Neutrophil (primary cell): ENCODE results near the gene USP6NL.

ENCODE experiments used
- H3K27ac ChIP-seq: fragments of 200-600 bp; sonication (generic); 2 replicates; pipeline ENCODE4 v1.5.1; 2016; ENCODE audit warnings: mild to moderate bottlenecking, moderate library complexity
- H3K27me3 ChIP-seq: fragments of 200-600 bp; sonication (generic); 2 replicates; pipeline ENCODE4 v1.6.0; 2016; ENCODE audit warnings: mild to moderate bottlenecking
- H3K36me3 ChIP-seq: fragments of 200-600 bp; sonication (generic); 2 replicates; pipeline ENCODE4 v1.5.1; 2017
- H3K4me1 ChIP-seq, 2 experiments: fragments of 200-600 bp in 1 of 2; sonication (generic) in 1 of 2; 1 replicate in 1 of 2; 2 replicates in 1 of 2; pipeline versions ENCODE4 v1.5.1 to v1.6.1; 2013 to 2016; ENCODE audit warnings: low read depth in 1 of 2, low read length in 1 of 2, mild to moderate bottlenecking in 1 of 2, moderate library complexity in 1 of 2; ENCODE audit not compliant: control insufficient read depth in 1 of 2, insufficient read depth in 1 of 2
- H3K4me3 ChIP-seq, 2 experiments: fragments of 200-600 bp in 1 of 2; sonication (generic) in 1 of 2; 1 replicate in 1 of 2; 2 replicates in 1 of 2; pipeline ENCODE4 v1.5.1; 2013 to 2016; ENCODE audit warnings: low read depth in 1 of 2, low read length in 1 of 2, mild to moderate bottlenecking in 1 of 2, moderate library complexity in 1 of 2
- H3K9me3 ChIP-seq: fragments of 200-600 bp; sonication (generic); 2 replicates; pipeline ENCODE4 v1.5.1; 2016
- CTCF ChIP-seq: fragments of 200-600 bp; sonication (generic); IDR thresholded peaks from 2 replicates; pipeline ENCODE4 v1.5.1; 2016; ENCODE audit warnings: antibody characterized with exemption

The USP6NL gene

DNA sequence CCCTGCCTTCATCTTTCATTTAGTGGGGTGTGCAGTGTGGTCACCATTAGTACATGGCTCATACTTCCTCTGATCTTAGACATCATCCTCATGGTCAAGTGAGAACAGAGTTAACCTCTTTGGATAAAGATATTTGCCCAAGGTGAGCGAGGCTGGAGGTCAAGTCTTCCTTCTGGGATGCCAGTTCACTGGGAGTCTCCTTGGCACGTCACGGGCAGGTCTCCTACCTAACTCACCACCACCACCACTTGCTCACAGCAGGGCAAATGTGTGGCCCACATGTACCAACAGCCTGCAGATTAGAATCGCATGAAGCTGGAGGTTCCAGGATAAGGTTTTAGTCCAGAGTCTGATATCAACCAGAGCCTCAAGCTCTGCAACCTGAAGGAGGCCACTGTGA, 164.6 kb downstream of the USP6NL start:
- no peak overlapping the region for H3K4me3 ChIP-seq
- no peaks in the 10 kb centered on the region for H3K36me3 ChIP-seq
- peaks cover 43% of the 10 kb centered on the region for H3K27me3 ChIP-seq
- no peaks in the 10 kb centered on the region for H3K4me1 ChIP-seq
- no peak for TF ChIP-seq CTCF
- no peak overlapping the region for H3K27ac ChIP-seq
- no peaks in the 10 kb centered on the region for H3K9me3 ChIP-seq

- Histone ChIP-seq H3K36me3 (no peaks in the 10 kb centered on the region), H3K4me3 (no peak overlapping the region)
- TF ChIP-seq CTCF, result no peak
These were observed 165.3 kb downstream of the USP6NL start for GRCh38 chr10:11446133-11446532.

DNA sequence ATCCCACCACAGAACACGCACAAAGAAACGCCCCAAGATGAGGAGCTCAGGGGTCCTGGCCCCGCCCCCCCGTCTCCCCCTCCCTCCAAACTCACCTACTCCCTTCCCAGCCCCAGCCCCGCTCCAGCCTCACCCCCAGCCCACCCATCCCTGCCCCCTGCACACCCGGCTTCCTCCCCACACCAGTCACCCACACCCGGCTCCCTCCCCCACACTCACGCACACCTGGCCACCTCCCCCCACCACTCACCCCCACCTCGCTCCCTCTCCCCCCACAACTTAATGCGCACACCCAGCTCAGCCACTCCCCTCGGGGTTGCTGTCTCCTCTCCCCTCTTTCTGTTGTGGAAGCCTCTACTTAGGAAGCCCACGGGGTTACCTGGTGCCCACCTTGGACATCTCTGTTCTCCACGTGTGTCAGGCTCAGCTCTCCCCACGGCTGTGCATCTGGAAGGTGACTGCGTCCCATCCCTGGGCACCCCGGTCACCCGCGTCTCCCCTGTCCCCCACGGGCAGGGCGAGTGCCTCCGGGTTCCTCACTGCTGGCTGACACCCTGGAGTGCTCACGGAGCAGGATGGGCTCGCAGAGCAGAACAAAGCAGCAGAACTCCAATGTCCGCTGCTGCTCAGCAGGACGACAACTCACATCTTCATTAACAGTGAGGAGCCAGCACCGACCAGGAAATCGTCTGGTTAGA, 166.8 kb downstream of the USP6NL start:
- H3K9me3 ChIP-seq, result no peaks in the 10 kb centered on the region

More at GRCh38 chr10:11446133-11446532, 165.3 kb downstream of the USP6NL start:
- no peaks in the 10 kb centered on the region for H3K4me1 ChIP-seq
- no peak overlapping the region for H3K27ac ChIP-seq
- no peaks in the 10 kb centered on the region for H3K9me3 ChIP-seq
- H3K27me3 ChIP-seq, result peaks cover 36% of the 10 kb centered on the region

GRCh38 chr10:11444155-11444530, 167.3 kb downstream of the USP6NL start:
- no peaks in the 10 kb centered on the region for H3K36me3 ChIP-seq
- H3K4me3 ChIP-seq, result no peak overlapping the region
- no peak for TF ChIP-seq CTCF
- H3K4me1 ChIP-seq, result no peaks in the 10 kb centered on the region
- no peak overlapping the region for H3K27ac ChIP-seq
- peaks cover 26% of the 10 kb centered on the region for H3K27me3 ChIP-seq
- no peaks in the 10 kb centered on the region for H3K9me3 ChIP-seq

More for the DNA sequence above, 166.8 kb downstream of the USP6NL start:
- H3K4me1 ChIP-seq, result no peaks in the 10 kb centered on the region
- H3K27ac ChIP-seq, result no peak overlapping the region
- H3K27me3 ChIP-seq, result peaks cover 27% of the 10 kb centered on the region
- H3K36me3 ChIP-seq, result no peaks in the 10 kb centered on the region
- TF ChIP-seq CTCF, result no peak
- H3K4me3 ChIP-seq, result no peak overlapping the region

- Histone ChIP-seq H3K27ac (no peak overlapping the region), H3K9me3 (no peaks in the 10 kb centered on the region), H3K36me3 (no peaks in the 10 kb centered on the region), H3K4me3 (no peak overlapping the region), H3K27me3 (peaks cover 22% of the 10 kb centered on the region), H3K4me1 (no peaks in the 10 kb centered on the region)
- no peak for TF ChIP-seq CTCF
These were observed 167.8 kb downstream of the USP6NL start for GRCh38 chr10:11443468-11444154.
